ENCODE measurements around the gene TP53BP2. TPM values are rescaled to one million over a fixed set of nuclear protein-coding genes. Genes with fewer than 3 reads are reported as not detected.
"Not testable (repeated sequence)": the region's sequence is repeated elsewhere in the genome, so short reads cannot be mapped to it uniquely, and the experiment has no call there.

Gene TP53BP2
- total and polyA plus RNA-seq, 10 of the 15 experiments (the other 5 are each of a cell fraction or from before 2014, with no cell fraction given) = 1.6 to 13.7 (median 5.6) TPM

- SMC1A ChIA-PET (ENCODE audit: uncharacterized antibody, unreplicated experiment) = interaction anchor here (2.3 kb wide), 1 partner anchor 9 kb away, joined by 5 read pairs; no protein-coding TSS in a partner anchor
- Histone ChIP-seq H3K79me2 (ENCODE audit: control insufficient read depth, insufficient read depth, low read length) (no peaks in the 10 kb centered on the region), H3K4me1 (ENCODE audit: control insufficient read depth, insufficient read depth, low read length) (no peaks in the 10 kb centered on the region), H3K27ac (ENCODE audit: control insufficient read depth, insufficient read depth) (no peak overlapping the region), H4K20me1 (ENCODE audit: control insufficient read depth, insufficient read depth) (no peaks in the 10 kb centered on the region), H2AFZ (ENCODE audit: control insufficient read depth, low read depth, low read length) (no peak overlapping the region), H3K27me3 (replicated peaks in 1 of 2; ENCODE audit: control insufficient read depth in 2 of 2, insufficient read depth in 2 of 2, low read length in 1 of 2) (no peaks in the 10 kb centered on the region), H3K9ac (ENCODE audit: control insufficient read depth, insufficient read depth, low read length) (no peak overlapping the region), H3K4me3 (no peak overlapping the region), H3K4me2 (ENCODE audit: control insufficient read depth, insufficient read depth) (no peak overlapping the region), H3K36me3 (ENCODE audit: control insufficient read depth in 2 of 2, insufficient read depth in 2 of 2, low read length in 1 of 2) (no peaks in the 10 kb centered on the region), H3K9me3 (replicated peaks; ENCODE audit: control insufficient read depth, insufficient read depth, low read length) (no peaks in the 10 kb centered on the region)
- intact Hi-C loops (cut with micrococcal nuclease; ENCODE audit: unreplicated experiment) (no loop called here), in situ Hi-C loops (cut with MboI) (no loop called here)
- BruUV-seq (replicated peaks) = no TSS peak
- CTCF ChIA-PET = interaction anchor here (1.2 to 4.3 kb wide), 2 partner anchors 9 to 12 kb away, joined by 4 to 19 read pairs; no protein-coding TSS in a partner anchor
- DNase-seq (ENCODE audit: low read depth, low spot score) (no peak), FAIRE-seq (no peak), ATAC-seq (no peak)
- RAD21 ChIA-PET (ENCODE audit: unreplicated experiment) = no interaction called here
- TF ChIP-seq E2F4 (IDR thresholded peaks at IDR 0.05; ENCODE audit: low read depth, low read length) (no peak), PAX8 (IDR thresholded peaks at IDR 0.05) (no peak), JUNB (IDR thresholded peaks at IDR 0.05) (no peak), EZH2 (IDR thresholded peaks at IDR 0.05; ENCODE audit: borderline replicate concordance, control insufficient read depth, low read depth, low read length) (no peak), RFX5 (IDR thresholded peaks at IDR 0.05; ENCODE audit: low read depth, low read length) (no peak)
- POLR2A ChIA-PET = no interaction called here
- WGBS (ENCODE audit: insufficient coverage, insufficient replicate concordance, low lambda C conversion rate, missing lambda C conversion rate) = 88% methylated on average over 7 of the region's 7 CpGs
Observed at GRCh38 chr1:223737342-223737741, 108.4 kb downstream of the TP53BP2 start.

- H2AFZ ChIP-seq (ENCODE audit: control insufficient read depth, low read depth, low read length); intact Hi-C loops (cut with micrococcal nuclease; ENCODE audit: unreplicated experiment); H3K9ac ChIP-seq (ENCODE audit: control insufficient read depth, insufficient read depth, low read length); CTCF ChIA-PET; H3K27me3 ChIP-seq (replicated peaks in 1 of 2; ENCODE audit: control insufficient read depth in 2 of 2, insufficient read depth in 2 of 2, low read length in 1 of 2); H3K79me2 ChIP-seq (ENCODE audit: control insufficient read depth, insufficient read depth, low read length); ATAC-seq; in situ Hi-C loops (cut with MboI); POLR2A ChIA-PET; H3K4me3 ChIP-seq; DNase-seq (ENCODE audit: low read depth, low spot score); H4K20me1 ChIP-seq (ENCODE audit: control insufficient read depth, insufficient read depth); H3K27ac ChIP-seq (ENCODE audit: control insufficient read depth, insufficient read depth); H3K36me3 ChIP-seq (ENCODE audit: control insufficient read depth in 2 of 2, insufficient read depth in 2 of 2, low read length in 1 of 2); SMC1A ChIA-PET (ENCODE audit: uncharacterized antibody, unreplicated experiment); H3K4me2 ChIP-seq (ENCODE audit: control insufficient read depth, insufficient read depth); H3K9me3 ChIP-seq (replicated peaks; ENCODE audit: control insufficient read depth, insufficient read depth, low read length); H3K4me1 ChIP-seq (ENCODE audit: control insufficient read depth, insufficient read depth, low read length); RAD21 ChIA-PET (ENCODE audit: unreplicated experiment); BruUV-seq (replicated peaks); FAIRE-seq: not testable (repeated sequence)
- WGBS (ENCODE audit: insufficient coverage, insufficient replicate concordance, low lambda C conversion rate, missing lambda C conversion rate) = 88% methylated on average over 5 of the region's 5 CpGs
Observed at GRCh38 chr1:223736638-223737037, 109.1 kb downstream of the TP53BP2 start.

Measured in GM12878 (cell line).